C4-2B (cell line): ENCODE results near the gene NEB.

Experiments used
- ZFX ChIP-seq: fragments of 450-650 bp; IDR thresholded peaks from 2 replicates; pipeline ENCODE4 v1.6.1; 2017
- TF ChIP-seq, protein P1 (sequence below): fragments of 450-650 bp; conservative IDR thresholded peaks from 2 replicates; pipeline ENCODE4 v1.5.1; 2017; ENCODE audit warnings: mild to moderate bottlenecking

DNA sequence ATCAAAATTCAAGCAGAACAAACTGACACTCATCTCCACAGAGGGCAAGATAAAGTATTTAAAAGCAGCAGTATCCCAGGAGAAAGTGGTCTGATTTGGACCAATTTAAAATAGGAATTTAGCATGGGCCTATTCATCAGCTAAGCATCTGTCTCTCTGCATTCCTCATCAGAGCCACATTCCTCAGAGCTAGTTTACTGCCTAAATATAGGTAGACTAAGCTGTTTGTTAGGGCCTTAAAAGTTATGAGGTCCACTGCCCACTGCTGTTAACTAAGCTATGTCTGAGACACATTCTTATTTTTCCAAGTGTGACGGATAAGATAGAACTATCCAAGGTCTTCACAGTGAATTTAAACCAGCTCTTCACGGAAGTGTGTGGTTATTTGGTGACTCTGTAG, 17.6 kb downstream of the NEB start:
- TF ChIP-seq, protein P1, sequence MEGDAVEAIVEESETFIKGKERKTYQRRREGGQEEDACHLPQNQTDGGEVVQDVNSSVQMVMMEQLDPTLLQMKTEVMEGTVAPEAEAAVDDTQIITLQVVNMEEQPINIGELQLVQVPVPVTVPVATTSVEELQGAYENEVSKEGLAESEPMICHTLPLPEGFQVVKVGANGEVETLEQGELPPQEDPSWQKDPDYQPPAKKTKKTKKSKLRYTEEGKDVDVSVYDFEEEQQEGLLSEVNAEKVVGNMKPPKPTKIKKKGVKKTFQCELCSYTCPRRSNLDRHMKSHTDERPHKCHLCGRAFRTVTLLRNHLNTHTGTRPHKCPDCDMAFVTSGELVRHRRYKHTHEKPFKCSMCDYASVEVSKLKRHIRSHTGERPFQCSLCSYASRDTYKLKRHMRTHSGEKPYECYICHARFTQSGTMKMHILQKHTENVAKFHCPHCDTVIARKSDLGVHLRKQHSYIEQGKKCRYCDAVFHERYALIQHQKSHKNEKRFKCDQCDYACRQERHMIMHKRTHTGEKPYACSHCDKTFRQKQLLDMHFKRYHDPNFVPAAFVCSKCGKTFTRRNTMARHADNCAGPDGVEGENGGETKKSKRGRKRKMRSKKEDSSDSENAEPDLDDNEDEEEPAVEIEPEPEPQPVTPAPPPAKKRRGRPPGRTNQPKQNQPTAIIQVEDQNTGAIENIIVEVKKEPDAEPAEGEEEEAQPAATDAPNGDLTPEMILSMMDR = no peak
- no peak for TF ChIP-seq ZFX
